ENCODE data around the gene COL17A1. TPM values are rescaled to one million over a fixed set of nuclear protein-coding genes. Genes with fewer than 3 reads are reported as not detected.

Gene COL17A1
- total RNA-seq, 2 experiments from 2014 or later = not detected

DNA sequence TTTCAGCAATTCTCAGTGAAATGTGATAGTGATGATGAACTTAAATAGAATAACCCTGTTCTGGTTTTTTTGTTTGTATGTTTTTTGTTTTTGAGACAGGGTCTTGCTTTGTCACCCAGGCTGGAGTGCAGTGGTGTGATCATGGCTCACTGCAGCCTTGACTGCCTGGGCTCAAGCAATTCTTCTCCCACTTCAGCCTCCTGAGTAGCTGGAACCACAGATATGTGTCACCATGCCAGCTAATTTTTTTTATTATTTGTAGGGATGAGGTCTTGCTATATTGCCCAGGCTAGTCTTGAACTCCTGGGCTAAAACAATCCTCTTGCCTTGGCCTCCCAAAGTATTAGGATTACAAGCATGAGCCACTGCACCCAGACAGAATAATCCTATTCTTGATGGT, 14.3 kb upstream of the COL17A1 start:
- Mint-ChIP-seq H3K4me1 (ENCODE audit: low read depth) (peaks cover 2% of the 10 kb centered on the region), H3K36me3 (ENCODE audit: low read depth) (no peaks in the 10 kb centered on the region), H3K27me3 (peaks cover 3% of the 10 kb centered on the region), H3K4me3 (no peak overlapping the region), H3K27ac (no peak overlapping the region), H3K9me3 (peaks cover 1% of the 10 kb centered on the region)
- ATAC-seq (no peak), DNase-seq (no peak)
- ChIA-PET CTCF (interaction anchor here (0.8 to 2.5 kb wide), 3 partner anchors 10 to 31 kb away, joined by 3 to 7 read pairs (median 4); partner anchors contain the start of gene SFR1), POLR2A (no interaction called here)
- intact Hi-C loops (cut with micrococcal nuclease) = no loop called here
- TF ChIP-seq, protein P1, sequence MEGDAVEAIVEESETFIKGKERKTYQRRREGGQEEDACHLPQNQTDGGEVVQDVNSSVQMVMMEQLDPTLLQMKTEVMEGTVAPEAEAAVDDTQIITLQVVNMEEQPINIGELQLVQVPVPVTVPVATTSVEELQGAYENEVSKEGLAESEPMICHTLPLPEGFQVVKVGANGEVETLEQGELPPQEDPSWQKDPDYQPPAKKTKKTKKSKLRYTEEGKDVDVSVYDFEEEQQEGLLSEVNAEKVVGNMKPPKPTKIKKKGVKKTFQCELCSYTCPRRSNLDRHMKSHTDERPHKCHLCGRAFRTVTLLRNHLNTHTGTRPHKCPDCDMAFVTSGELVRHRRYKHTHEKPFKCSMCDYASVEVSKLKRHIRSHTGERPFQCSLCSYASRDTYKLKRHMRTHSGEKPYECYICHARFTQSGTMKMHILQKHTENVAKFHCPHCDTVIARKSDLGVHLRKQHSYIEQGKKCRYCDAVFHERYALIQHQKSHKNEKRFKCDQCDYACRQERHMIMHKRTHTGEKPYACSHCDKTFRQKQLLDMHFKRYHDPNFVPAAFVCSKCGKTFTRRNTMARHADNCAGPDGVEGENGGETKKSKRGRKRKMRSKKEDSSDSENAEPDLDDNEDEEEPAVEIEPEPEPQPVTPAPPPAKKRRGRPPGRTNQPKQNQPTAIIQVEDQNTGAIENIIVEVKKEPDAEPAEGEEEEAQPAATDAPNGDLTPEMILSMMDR (IDR thresholded peaks at IDR 0.05) = no peak

DNA sequence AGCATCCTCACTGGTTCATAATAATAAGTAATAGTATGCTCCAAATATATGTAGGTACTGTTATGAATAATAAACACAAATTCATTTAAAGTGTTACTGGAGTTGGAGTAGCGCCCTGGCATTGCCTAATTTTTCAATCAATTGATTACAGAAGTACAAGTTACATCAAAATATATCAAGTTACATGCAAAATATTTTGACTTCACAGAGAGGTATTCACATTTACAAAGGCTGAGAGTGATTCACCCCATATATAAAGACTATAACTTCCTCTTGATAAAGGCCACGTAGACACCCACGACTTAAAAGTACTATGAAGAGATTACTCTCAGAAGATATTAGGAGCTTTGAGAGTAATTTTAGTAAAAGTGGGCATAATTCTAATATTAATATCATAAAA, 13.6 kb upstream of the COL17A1 start:
- DNase-seq (no peak), ATAC-seq (no peak)
- intact Hi-C loops (cut with micrococcal nuclease) = no loop called here
- TF ChIP-seq, protein P1 (IDR thresholded peaks at IDR 0.05) = no peak
- Mint-ChIP-seq H3K4me1 (ENCODE audit: low read depth) (peaks cover 3% of the 10 kb centered on the region), H3K27me3 (peaks cover 3% of the 10 kb centered on the region), H3K9me3 (peaks cover 1% of the 10 kb centered on the region), H3K4me3 (no peak overlapping the region), H3K36me3 (ENCODE audit: low read depth) (no peaks in the 10 kb centered on the region), H3K27ac (no peak overlapping the region)
- POLR2A ChIA-PET = no interaction called here
- CTCF ChIA-PET = interaction anchor here (0.8 kb wide), 1 partner anchor 10 kb away, joined by 4 read pairs; no protein-coding TSS in a partner anchor

DNA sequence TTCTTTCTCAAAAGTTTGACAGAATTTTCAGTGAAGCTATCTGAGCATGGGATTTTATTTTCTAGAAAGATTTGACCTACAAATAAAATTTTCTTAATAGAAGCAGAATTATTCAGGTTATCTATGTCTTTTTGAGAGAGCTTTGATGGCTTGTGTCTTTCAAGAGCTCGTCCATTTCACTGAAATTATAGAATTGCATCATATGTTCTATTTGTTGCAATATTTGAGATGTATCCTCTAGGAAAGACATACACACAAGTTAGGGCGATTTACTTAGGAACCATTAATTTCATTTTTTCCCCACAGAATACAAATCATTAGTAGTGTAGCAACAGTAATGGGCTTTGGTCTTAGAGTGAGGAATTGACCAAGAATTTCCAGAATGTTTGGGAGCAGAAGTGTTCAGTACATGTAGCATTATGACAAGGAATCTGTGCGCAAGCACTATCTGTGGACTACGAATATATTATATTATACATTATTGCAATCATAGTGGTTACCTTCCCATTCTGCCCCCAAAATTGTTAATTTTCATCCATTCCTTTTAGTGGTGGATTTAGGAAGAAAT, 12.8 kb upstream of the COL17A1 start:
- ATAC-seq (no peak), DNase-seq (no peak)
- H3K27me3 Mint-ChIP-seq = peaks cover 3% of the 10 kb centered on the region
- H3K4me3 Mint-ChIP-seq = no peak overlapping the region
- no peak overlapping the region for H3K27ac Mint-ChIP-seq
- H3K36me3 Mint-ChIP-seq (ENCODE audit: low read depth) = no peaks in the 10 kb centered on the region
- peaks cover 6% of the 10 kb centered on the region for H3K9me3 Mint-ChIP-seq
- ChIA-PET POLR2A (no interaction called here), CTCF (no interaction called here)
- TF ChIP-seq, protein P1 (IDR thresholded peaks at IDR 0.05) = no peak
- peaks cover 8% of the 10 kb centered on the region for H3K4me1 Mint-ChIP-seq (ENCODE audit: low read depth)
- intact Hi-C loops (cut with micrococcal nuclease) = no loop called here

DNA sequence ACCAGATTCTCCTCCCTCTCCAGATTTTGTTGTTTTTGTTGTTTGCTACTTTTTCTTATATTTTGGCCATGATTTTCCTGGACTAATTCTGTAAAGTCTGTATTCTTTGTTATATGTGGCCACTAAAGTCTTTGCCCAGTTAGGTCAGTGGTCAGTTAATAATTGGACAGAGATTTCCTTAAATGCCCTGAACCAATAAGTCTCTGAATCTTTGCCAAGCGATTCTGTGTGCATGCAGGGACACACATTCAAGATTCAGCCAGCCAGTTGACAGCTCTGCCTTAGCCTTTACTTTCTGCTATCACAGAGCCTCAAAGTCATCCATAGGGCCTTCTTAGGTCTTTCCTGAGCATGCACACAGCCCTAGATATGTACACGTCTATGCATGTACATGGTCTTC, 11.0 kb upstream of the COL17A1 start:
- Mint-ChIP-seq H3K4me1 (ENCODE audit: low read depth) (peaks cover 11% of the 10 kb centered on the region), H3K4me3 (no peak overlapping the region), H3K36me3 (ENCODE audit: low read depth) (no peaks in the 10 kb centered on the region), H3K27ac (no peak overlapping the region), H3K27me3 (peaks cover 3% of the 10 kb centered on the region), H3K9me3 (peaks cover 9% of the 10 kb centered on the region)
- DNase-seq (no peak), ATAC-seq (no peak)
- ChIA-PET POLR2A (no interaction called here), CTCF (interaction anchor here (1.1 kb wide), 1 partner anchor 8 kb away, joined by 3 read pairs; no protein-coding TSS in a partner anchor)
- TF ChIP-seq, protein P1 (IDR thresholded peaks at IDR 0.05) = no peak
- intact Hi-C loops (cut with micrococcal nuclease) = no loop called here

DNA sequence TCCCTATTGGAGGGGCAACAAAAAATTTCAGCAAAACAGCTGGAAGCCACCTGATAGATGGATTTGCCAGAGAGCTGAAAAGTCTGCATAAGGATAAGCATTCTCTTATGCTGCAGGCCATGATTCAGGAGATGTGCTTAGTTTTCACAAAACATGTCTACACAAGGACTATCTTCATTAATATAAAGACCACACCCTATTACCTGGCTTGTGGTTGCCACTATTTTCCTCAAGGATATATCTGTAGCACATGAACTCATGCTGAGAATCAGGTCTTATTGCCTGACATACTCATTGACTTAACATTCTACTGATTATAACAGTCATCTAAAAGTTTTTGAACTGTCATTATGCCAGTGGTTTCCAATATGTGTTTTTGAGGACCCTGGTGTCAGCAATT, 7.1 kb upstream of the COL17A1 start:
- ATAC-seq = no peak
- intact Hi-C loops (cut with micrococcal nuclease) = no loop called here
- DNase-seq = no peak
- TF ChIP-seq, protein P1 (IDR thresholded peaks at IDR 0.05) = no peak
- Mint-ChIP-seq H3K9me3 (peaks cover 9% of the 10 kb centered on the region), H3K27me3 (peaks cover 3% of the 10 kb centered on the region), H3K4me1 (ENCODE audit: low read depth) (peaks cover 11% of the 10 kb centered on the region), H3K4me3 (no peak overlapping the region), H3K36me3 (ENCODE audit: low read depth) (no peaks in the 10 kb centered on the region), H3K27ac (no peak overlapping the region)
- ChIA-PET POLR2A (no interaction called here), CTCF (interaction anchor here (1.6 kb wide), 1 partner anchor 11 kb away, joined by 7 read pairs; no protein-coding TSS in a partner anchor)
